Daoy (cell line): ENCODE measurements around the gene CNN2. TPM values are rescaled to one million over a fixed set of nuclear protein-coding genes. Genes with fewer than 3 reads are reported as not detected.

ENCODE experiments used
- DNase-seq: peaks from one replicate; pipeline ENCODE4 v3.0.0-alpha.2; 2015; ENCODE audit warnings: low read depth
- total RNA-seq: library from RNA; depleted of rRNA; stranded (reverse); fragments of >200 nt; shearing (Covaris generic); gene quantifications from 2 replicates; pipeline ENCODE4 v1.2.3, GENCODE V29; 2014

The CNN2 gene
- total RNA-seq, 1 experiment from 2014 or later, result 166 TPM

- DNase-seq, result no peak
These were observed 608 bp downstream of the CNN2 start for GRCh38 chr19:1026783-1027649.

GRCh38 chr19:1027650-1028061 lies 1.2 kb downstream of the CNN2 start:
- no peak for DNase-seq

DNA sequence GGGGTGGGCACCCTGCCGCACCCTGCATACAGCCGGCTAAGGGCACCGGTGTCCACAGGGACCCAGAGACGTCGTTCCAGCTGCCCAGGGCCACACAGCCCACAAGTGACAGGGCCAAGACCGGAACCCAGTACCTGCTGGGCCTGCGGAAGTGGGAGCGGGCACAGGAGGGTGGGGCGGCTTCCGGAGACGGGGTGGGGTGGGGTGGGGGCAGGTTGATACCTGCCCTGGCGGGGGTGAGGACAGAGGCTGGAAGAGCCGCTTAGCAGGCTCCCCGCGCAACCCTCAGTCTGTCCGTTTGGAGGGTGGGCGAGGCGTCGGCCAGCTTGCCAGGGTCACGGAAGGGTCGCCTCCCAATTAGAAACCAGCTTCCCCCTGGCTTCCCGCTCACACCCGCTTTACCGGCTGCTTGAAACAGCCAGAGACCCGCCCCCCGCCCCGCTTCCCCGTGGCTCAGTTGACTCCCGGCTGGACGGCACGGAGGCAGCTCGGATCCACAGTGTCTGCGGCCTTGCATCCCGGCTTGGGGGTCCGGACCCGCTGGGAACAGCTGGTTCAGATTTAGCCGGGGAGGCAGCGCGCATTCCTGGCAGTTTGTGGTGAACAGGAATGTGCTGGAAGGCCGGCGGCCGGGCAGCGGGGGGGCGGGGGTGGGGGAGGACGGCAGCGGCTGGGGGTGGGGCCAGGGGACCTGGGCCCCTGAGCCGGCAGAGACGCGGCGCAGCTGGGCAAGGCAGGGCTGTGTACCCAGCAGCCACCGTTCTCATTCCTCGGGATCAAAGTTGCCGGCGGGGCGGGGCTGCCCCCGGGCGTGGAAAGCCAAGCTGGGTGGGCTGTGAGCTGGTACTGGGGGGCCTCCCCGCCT lies 1.9 kb downstream of the CNN2 start:
- peak; percentile 95 for DNase-seq

DNA sequence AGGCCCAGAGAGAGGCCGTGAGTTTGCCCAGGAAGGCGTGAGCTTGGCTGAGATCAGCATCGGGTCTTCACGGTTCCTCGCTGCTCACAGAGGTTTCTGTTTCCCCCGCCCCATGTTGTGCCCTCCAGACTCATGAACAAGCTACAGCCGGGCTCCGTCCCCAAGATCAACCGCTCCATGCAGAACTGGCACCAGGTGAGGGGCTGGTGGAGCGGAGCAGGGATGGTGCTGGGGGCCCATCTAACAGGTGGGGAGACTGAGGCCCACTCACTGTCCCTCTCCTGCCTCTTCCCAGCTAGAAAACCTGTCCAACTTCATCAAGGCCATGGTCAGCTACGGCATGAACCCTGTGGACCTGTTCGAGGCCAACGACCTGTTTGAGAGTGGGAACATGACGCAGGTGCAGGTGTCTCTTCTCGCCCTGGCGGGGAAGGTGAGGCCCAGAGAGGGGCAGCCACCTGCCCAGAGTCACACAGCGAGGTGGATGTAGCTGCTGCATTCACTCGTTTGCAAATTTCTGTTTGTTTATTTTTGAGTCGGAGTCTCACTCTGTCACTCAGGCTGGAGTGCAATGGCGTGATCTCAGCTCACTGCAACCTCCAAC lies 6.0 kb downstream of the CNN2 start:
- no peak for DNase-seq

DNA sequence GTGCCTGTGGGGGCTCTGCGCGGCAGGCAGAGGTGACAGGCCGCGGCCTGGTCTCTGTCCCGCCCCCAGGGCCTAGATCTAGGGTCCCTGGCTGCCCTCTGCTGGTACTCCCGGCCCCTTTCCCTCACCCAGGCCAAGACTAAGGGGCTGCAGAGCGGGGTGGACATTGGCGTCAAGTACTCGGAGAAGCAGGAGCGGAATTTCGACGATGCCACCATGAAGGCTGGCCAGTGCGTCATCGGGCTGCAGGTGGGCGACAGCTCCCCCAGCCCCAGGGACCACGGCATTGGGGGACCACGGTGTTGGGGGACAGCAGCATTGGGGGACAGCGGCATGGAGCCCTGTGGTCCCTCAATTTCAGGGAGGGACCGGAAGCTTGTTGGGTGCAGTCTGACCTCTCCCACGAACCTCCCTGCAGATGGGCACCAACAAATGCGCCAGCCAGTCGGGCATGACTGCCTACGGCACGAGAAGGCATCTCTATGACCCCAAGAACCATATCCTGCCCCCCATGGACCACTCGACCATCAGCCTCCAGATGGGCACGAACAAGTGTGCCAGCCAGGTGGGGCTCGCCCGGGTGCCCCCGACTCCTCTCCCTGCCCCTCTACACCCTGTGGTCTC lies 9.7 kb downstream of the CNN2 start:
- no peak for DNase-seq

GRCh38 chr19:1037621-1038064 lies 11.2 kb downstream of the CNN2 start:
- no peak for DNase-seq

- DNase-seq, result no peak
These were observed 12.7 kb downstream of the CNN2 start for GRCh38 chr19:1038978-1039645.

GRCh38 chr19:1039646-1040475 lies 13.5 kb downstream of the CNN2 start, which contains the start of gene ABCA7:
Gene ABCA7, plus strand, starts transcription at chr19:1040107. Its CDS starts 1,255 bp downstream, at chr19:1041362.
- DNase-seq, result peak; percentile 99

GRCh38 chr19:1040476-1041271 lies 14.3 kb downstream of the CNN2 start:
- DNase-seq, result peak; percentile 96

DNA sequence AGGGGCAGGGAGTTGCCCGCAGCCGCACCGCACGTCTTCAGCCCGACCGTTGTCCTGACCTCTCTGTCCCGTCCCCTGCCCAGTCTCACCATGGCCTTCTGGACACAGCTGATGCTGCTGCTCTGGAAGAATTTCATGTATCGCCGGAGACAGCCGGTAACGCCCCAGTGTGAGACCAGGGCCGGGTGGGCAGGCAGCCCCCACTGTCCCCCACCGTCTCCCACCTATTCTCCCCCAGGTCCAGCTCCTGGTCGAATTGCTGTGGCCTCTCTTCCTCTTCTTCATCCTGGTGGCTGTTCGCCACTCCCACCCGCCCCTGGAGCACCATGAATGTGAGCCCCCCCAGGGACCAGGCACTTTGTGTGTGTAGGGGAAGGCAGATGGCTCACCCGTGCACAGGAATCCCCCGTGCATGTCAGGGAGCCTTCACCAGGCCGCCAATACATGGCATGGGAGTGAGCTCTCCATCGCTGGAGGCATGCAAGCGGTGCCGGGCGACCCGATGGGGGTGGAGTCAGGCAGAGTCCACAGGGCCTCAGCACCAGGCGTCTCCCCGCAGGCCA lies 14.9 kb downstream of the CNN2 start:
- no peak for DNase-seq

DNA sequence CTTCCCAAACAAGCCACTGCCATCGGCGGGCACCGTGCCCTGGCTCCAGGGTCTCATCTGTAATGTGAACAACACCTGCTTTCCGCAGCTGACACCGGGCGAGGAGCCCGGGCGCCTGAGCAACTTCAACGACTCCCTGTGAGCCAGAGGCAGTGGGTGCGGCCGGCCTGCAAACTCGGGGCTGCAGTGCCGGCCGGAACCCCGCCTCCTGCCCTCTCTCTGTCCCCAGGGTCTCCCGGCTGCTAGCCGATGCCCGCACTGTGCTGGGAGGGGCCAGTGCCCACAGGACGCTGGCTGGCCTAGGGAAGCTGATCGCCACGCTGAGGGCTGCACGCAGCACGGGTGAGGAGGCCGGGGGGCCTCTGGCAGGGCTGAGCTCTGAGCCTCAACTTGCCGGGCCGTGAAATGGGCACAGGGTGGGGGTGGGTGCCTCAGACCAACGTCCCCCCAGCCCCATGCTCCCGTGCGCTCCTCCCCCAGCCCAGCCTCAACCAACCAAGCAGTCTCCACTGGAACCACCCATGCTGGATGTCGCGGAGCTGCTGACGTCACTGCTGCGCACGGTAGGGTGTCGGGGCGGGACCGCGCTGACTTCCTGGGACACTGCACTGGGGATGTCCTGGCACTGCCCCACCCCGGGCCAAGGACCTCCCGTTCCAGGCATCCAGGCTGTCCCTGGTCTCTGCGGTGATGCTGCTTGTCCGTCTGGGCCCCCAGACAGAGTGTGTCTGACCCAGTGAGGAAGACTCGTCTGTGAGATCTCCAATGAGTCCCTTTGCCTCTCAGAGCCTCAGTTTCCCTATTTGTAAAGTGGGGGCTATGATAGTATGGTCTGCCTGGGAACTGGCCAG lies 15.7 kb downstream of the CNN2 start:
- peak; percentile 70 for DNase-seq

GRCh38 chr19:1042689-1043511 lies 16.5 kb downstream of the CNN2 start:
- DNase-seq, result peak; percentile 53

DNA sequence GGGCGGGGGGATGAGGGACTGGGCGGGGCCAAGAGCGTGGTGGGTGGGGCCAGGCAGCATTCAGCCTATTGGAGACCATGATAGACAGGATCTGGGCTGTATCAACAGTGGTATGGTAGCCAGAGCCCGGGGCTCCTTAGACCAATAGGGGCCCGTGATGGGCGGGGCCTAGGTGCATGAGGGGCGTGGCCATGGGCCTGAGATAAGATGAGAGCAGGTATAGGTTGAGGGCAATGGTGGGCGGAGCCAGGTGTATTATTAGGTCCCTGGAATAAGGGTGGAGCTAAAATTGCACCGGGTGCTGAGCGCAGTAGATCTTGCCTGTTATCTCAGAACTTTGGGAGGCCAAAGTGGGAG lies 18.8 kb downstream of the CNN2 start:
- DNase-seq, result peak; percentile 58

DNA sequence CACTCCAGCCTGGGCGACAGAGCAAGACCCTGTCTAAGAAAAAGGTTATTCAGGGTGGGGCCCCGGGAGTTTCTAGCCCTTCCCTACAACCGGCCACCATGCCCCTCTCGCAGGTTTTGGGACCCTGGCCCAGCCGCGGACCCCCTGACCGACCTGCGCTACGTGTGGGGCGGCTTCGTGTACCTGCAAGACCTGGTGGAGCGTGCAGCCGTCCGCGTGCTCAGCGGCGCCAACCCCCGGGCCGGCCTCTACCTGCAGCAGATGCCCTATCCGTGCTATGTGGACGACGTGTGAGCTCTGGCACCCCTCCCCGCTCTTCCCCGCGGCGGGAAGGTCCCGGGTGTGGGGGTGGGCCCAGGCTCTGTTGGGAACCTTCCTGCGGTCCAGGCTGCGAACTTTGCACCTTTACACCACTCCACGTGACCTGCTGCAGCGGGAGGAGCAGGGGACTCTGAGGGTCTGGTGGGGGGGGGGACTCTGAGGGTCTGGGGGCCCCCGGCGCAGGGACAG lies 19.8 kb downstream of the CNN2 start:
- no peak for DNase-seq

DNA sequence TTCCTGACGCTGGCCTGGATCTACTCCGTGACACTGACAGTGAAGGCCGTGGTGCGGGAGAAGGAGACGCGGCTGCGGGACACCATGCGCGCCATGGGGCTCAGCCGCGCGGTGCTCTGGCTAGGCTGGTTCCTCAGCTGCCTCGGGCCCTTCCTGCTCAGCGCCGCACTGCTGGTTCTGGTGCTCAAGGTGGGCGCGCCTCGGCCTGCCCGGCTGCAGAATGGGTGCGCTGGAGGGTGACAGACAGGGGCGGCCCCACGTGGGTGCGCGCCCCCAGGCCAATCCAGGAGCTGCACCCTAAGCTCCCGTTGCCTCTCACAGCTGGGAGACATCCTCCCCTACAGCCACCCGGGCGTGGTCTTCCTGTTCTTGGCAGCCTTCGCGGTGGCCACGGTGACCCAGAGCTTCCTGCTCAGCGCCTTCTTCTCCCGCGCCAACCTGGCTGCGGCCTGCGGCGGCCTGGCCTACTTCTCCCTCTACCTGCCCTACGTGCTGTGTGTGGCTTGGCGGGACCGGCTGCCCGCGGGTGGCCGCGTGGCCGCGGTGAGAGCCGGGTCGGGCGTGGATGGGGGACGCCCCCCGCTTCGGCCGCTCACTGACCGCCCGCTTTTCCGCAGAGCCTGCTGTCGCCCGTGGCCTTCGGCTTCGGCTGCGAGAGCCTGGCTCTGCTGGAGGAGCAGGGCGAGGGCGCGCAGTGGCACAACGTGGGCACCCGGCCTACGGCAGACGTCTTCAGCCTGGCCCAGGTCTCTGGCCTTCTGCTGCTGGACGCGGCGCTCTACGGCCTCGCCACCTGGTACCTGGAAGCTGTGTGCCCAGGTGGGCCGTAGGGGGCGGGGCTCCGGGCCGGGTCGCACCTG lies 20.7 kb downstream of the CNN2 start:
- DNase-seq, result no peak

- DNase-seq, result no peak
These were observed 21.3 kb downstream of the CNN2 start for GRCh38 chr19:1047696-1048147.
